Activated CD8-positive, alpha-beta memory T cell treated with anti-CD3 and anti-CD28 coated beads, Interleukin-2, amount 50 U/mL, for 24 hours (primary cell): ENCODE results near the gene SMARCC1.

ENCODE experiments used
- DNase-seq: peaks from one replicate; pipeline ENCODE4 v3.0.0-alpha.2; 2020; ENCODE audit errors: extremely low read depth

SMARCC1 gene

GRCh38 chr3:47704237-47704612, 77.5 kb downstream of the SMARCC1 start:
- no peak for DNase-seq

- no peak for DNase-seq
Measured at GRCh38 chr3:47701388-47701787, 80.3 kb downstream of the SMARCC1 start.

- no peak for DNase-seq
Measured at GRCh38 chr3:47692158-47692557, 89.5 kb downstream of the SMARCC1 start.

GRCh38 chr3:47688488-47688887, 93.2 kb downstream of the SMARCC1 start:
- no peak for DNase-seq

- DNase-seq, result no peak
Measured at GRCh38 chr3:47685037-47685436, 96.7 kb downstream of the SMARCC1 start.

- no peak for DNase-seq
Measured at GRCh38 chr3:47681016-47681415, 100.7 kb downstream of the SMARCC1 start.

- no peak for DNase-seq
Measured at GRCh38 chr3:47678446-47679338, 103.0 kb downstream of the SMARCC1 start.

- no peak for DNase-seq
Measured at GRCh38 chr3:47669026-47669749, 112.5 kb downstream of the SMARCC1 start.

GRCh38 chr3:47666118-47666517, 115.6 kb downstream of the SMARCC1 start:
- DNase-seq, result no peak

- DNase-seq, result no peak
Measured at GRCh38 chr3:47664519-47664918, 117.2 kb downstream of the SMARCC1 start.

- no peak for DNase-seq
Measured at GRCh38 chr3:47663630-47664240, 118.0 kb downstream of the SMARCC1 start.

- DNase-seq, result no peak
Measured at GRCh38 chr3:47661121-47661752, 120.5 kb downstream of the SMARCC1 start.

GRCh38 chr3:47658444-47658843, 123.2 kb downstream of the SMARCC1 start:
- no peak for DNase-seq

- DNase-seq, result no peak
Measured at GRCh38 chr3:47652142-47652541, 129.6 kb downstream of the SMARCC1 start.

GRCh38 chr3:47650294-47650693, 131.4 kb downstream of the SMARCC1 start:
- no peak for DNase-seq

GRCh38 chr3:47647550-47647949, 134.1 kb downstream of the SMARCC1 start:
- DNase-seq, result no peak

GRCh38 chr3:47646362-47646761, 135.3 kb downstream of the SMARCC1 start:
- DNase-seq, result no peak

GRCh38 chr3:47645551-47645950, 136.1 kb downstream of the SMARCC1 start:
- DNase-seq, result no peak

- DNase-seq, result no peak
Measured at GRCh38 chr3:47643092-47643491, 138.6 kb downstream of the SMARCC1 start.

- no peak for DNase-seq
Measured at GRCh38 chr3:47641739-47642138, 140.0 kb downstream of the SMARCC1 start.

- DNase-seq, result no peak
Measured at GRCh38 chr3:47636921-47637320, 144.8 kb downstream of the SMARCC1 start.

- DNase-seq, result no peak
Measured at GRCh38 chr3:47636225-47636624, 145.5 kb downstream of the SMARCC1 start.
